Ectodermal cell (in vitro differentiated cells): ENCODE measurements around the gene CSHL1. TPM values are rescaled to one million over a fixed set of nuclear protein-coding genes. Genes with fewer than 3 reads are reported as not detected.

Experiments used
- H3K27ac ChIP-seq: 2 replicates; pipeline ENCODE4 v1.7.0; 2013; ENCODE audit warnings: mild to moderate bottlenecking, low read depth, low read length; ENCODE audit not compliant: insufficient read depth, poor library complexity, severe bottlenecking
- H3K27me3 ChIP-seq: 2 replicates; pipeline ENCODE4 v1.7.0; 2013; ENCODE audit warnings: mild to moderate bottlenecking, low read length; ENCODE audit not compliant: insufficient read depth, control insufficient read depth, poor library complexity, severe bottlenecking
- H3K36me3 ChIP-seq: one replicate; pipeline ENCODE4 v1.7.0; 2013; ENCODE audit warnings: low read length; ENCODE audit not compliant: control insufficient read depth, insufficient read depth
- H3K4me1 ChIP-seq: one replicate; pipeline ENCODE4 v1.7.0; 2013; ENCODE audit warnings: low read length; ENCODE audit not compliant: control insufficient read depth, insufficient read depth
- H3K4me3 ChIP-seq: 2 replicates; pipeline ENCODE4 v1.7.0; 2013; ENCODE audit warnings: low read depth, low read length, control low read depth; ENCODE audit not compliant: insufficient read depth
- H3K9me3 ChIP-seq: 2 replicates; pipeline ENCODE4 v1.7.0; 2013; ENCODE audit warnings: mild to moderate bottlenecking, low read length, moderate library complexity; ENCODE audit not compliant: control insufficient read depth
- WGBS, 2 experiments: methylation state at CpG; one replicate each; pipeline ENCODE4 v1.1.7; 2013; ENCODE audit warnings: missing lambda C conversion rate in 2 of 2; 5-methylcytosine and 5-hydroxymethylcytosine counted together
- polyA plus RNA-seq, 4 experiments: library from polyadenylated mRNA; stranded (reverse); fragments of 50-300 nt; gene quantifications; one replicate each; pipeline ENCODE4 v1.2.3, GENCODE V29; 2013

CSHL1 gene
- not detected for polyA plus RNA-seq (2013, experiment 1 of 4)
- not detected for polyA plus RNA-seq (2013, experiment 2 of 4)
- polyA plus RNA-seq (2013, experiment 3 of 4): not detected
- polyA plus RNA-seq (2013, experiment 4 of 4): not detected

DNA sequence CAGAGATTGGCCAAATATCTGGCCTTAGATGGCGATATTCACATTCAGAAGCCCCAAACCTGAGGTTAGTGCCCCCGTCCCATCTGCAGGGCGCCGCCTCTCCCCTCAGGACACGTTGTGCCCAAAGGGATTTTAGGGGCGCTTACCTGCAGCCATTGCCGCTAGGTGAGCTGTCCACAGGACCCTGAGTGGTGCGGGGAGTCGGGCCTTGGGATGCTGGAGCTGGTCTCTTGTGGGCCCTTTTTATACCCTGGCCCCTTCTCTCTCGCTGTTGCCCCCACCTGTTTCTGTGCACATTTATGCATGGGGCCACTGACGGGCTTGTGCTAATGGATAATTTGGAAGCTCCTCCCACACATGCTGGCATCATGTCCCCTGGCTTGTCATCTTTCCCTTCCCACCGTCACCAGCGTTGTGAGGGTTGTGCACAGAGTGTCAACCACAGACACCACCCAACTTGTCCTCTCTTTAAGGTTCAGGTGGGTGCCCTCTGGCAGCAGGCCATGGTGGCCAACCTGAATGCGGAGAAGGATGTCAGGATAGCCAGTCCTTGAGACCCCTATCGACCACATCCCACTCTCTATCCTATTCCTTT is at the start of gene CSHL1:
TSS of gene CSHL1 (minus strand) at position 218 of the 595 bp plus-strand sequence. CDS start at position 156, 62 bp downstream.
- Histone ChIP-seq H3K27me3 (no peaks in the 10 kb centered on the region), H3K4me3 (no peak within 1 kb of the TSS), H3K9me3 (no peaks in the 10 kb centered on the region), H3K4me1 (no peaks in the 10 kb centered on the region), H3K27ac (no peak within 1 kb of the TSS), H3K36me3 (no peaks in the 10 kb centered on the region)
- WGBS, 2 experiments: 79 to 87% methylated on average over 13 to 15 of the region's 15 CpGs

- H3K4me3 ChIP-seq: no peak overlapping the region
- peaks cover 11% of the 10 kb centered on the region for H3K4me1 ChIP-seq
- no peaks in the 10 kb centered on the region for H3K27me3 ChIP-seq
- no peaks in the 10 kb centered on the region for H3K36me3 ChIP-seq
- 35 to 37% methylated on average over 7 of the region's 7 CpGs for WGBS, 2 experiments
- no peak overlapping the region for H3K27ac ChIP-seq
- H3K9me3 ChIP-seq: no peaks in the 10 kb centered on the region
Measured at GRCh38 chr17:63960430-63960829, 49.4 kb upstream of the CSHL1 start.

DNA sequence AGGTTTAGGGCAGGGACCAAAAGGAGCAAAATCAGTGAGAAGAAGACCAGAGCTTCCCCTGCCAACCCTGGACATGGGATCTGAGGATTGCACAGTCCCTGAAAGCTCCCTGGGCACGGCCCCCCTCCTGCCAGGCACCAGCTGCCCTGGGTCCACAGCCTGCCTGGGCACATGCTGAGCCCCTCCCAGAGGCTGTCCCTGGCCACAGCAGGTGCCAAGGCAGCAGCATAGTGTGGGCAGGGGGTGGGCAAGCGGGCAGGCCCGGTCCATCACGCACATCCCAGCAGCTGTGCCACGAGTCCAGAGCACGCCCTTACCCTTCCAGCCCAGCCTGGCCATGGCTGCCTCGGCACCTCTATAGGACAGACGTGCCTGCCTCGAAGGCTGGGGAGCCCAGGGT is 48.9 kb upstream of the CSHL1 start:
- no peak overlapping the region for H3K4me3 ChIP-seq
- H3K9me3 ChIP-seq: no peaks in the 10 kb centered on the region
- WGBS, 2 experiments: 81 to 83% methylated on average over 9 of the region's 9 CpGs
- no peak overlapping the region for H3K27ac ChIP-seq
- peaks cover 11% of the 10 kb centered on the region for H3K4me1 ChIP-seq
- no peaks in the 10 kb centered on the region for H3K27me3 ChIP-seq
- H3K36me3 ChIP-seq: no peaks in the 10 kb centered on the region

DNA sequence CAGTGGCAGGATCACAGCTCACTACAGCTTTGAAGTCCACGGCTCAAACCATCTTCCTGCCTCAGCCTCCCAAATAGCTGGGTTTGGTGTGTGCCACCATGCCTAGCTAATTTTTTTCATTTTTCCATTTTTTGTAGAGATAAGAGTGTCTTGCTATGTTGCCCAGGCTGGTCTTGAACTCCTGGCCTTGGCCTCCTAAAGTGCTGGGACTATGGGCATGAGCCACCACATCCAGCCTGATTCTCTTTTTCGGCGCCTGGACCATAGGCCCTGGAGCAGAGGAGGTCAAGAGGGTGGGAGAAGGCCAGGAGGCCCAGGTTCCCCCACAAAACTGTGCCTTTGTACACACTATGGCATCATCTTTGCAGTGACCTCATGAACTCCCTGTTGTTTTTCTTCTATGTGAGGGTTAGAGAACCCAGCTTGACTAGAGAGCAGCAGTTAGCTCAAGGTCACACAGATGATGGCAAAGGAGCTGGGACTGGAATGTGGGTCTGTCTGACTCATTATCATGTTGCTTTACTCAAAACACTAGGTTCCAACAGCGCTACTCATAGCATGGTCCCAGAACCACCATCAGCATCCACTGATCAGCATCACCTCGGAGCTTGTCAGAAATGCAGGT is 45.4 kb upstream of the CSHL1 start:
- H3K4me3 ChIP-seq: no peak overlapping the region
- H3K4me1 ChIP-seq: peaks cover 6% of the 10 kb centered on the region
- H3K36me3 ChIP-seq: no peaks in the 10 kb centered on the region
- no peaks in the 10 kb centered on the region for H3K9me3 ChIP-seq
- H3K27ac ChIP-seq: no peak overlapping the region
- 87 to 95% methylated on average over 5 of the region's 5 CpGs for WGBS, 2 experiments
- H3K27me3 ChIP-seq: no peaks in the 10 kb centered on the region

- Histone ChIP-seq H3K9me3 (no peaks in the 10 kb centered on the region), H3K27ac (no peak overlapping the region), H3K36me3 (no peaks in the 10 kb centered on the region), H3K4me3 (no peak overlapping the region), H3K4me1 (peaks cover 2% of the 10 kb centered on the region), H3K27me3 (no peaks in the 10 kb centered on the region)
- 89 to 90% methylated on average over 4 of the region's 4 CpGs for WGBS, 2 experiments
Measured at GRCh38 chr17:63955791-63956190, 44.7 kb upstream of the CSHL1 start.

- no peak overlapping the region for H3K27ac ChIP-seq
- no peaks in the 10 kb centered on the region for H3K36me3 ChIP-seq
- no peaks in the 10 kb centered on the region for H3K27me3 ChIP-seq
- H3K4me3 ChIP-seq: no peak overlapping the region
- peaks cover 2% of the 10 kb centered on the region for H3K4me1 ChIP-seq
- no peaks in the 10 kb centered on the region for H3K9me3 ChIP-seq
- WGBS, 2 experiments: 92% methylated on average over 11 of the region's 11 CpGs
Measured at GRCh38 chr17:63955232-63955631, 44.2 kb upstream of the CSHL1 start.

- 83 to 88% methylated on average over 11 of the region's 11 CpGs for WGBS, 2 experiments
- no peak overlapping the region for H3K4me3 ChIP-seq
- H3K27me3 ChIP-seq: no peaks in the 10 kb centered on the region
- H3K27ac ChIP-seq: no peak overlapping the region
- H3K36me3 ChIP-seq: no peaks in the 10 kb centered on the region
- H3K9me3 ChIP-seq: no peaks in the 10 kb centered on the region
- peaks cover 2% of the 10 kb centered on the region for H3K4me1 ChIP-seq
Measured at GRCh38 chr17:63954402-63955063, 43.5 kb upstream of the CSHL1 start.

DNA sequence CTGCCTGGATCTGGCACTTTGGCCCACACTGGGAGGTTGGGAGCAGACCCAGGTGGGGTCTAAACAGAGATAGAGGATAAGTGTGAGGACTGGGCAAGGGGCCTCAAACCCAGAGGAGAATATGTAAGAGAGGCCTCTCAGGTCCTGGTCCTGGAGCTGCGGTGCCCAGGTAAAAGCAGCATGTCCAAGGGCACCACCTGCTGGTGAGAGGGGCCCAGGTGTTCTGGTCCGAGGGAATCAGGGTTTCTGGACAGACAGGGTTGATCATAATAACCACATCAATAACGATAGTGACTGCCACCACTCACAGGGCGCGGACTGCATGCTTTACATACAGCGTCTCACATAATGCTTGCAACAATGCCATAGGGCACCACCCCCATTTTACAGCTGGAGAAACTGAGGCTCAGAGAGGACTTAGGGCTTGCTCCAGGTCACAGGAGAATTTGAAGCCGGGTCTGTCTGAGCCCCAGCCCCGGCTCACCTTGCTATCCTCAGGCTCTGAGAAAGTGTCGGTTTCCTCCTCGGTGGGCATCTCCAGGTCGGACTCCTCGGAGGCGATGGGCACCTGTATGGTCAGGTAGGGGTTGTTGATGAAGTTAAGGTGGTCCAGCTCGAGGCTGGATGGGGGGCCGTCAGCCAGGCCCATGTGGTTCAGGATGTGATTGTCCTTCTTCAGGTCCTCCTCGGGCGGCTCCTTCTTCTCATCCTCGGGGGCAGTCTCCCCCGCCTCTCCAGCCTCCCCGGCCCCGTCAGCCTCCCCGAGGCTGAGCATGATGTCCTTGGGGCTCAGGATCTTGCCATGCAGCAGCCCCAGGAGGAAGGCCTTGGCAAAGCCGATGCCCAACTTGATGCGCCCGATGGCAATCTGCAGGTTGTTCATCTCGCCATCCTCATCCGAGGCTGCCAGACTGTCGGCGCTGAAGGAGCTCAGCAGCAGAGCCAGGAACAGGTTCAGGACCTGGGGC is 40.2 kb upstream of the CSHL1 start:
- Histone ChIP-seq H3K4me1 (peaks cover 2% of the 10 kb centered on the region), H3K36me3 (no peaks in the 10 kb centered on the region), H3K4me3 (no peak overlapping the region), H3K27me3 (no peaks in the 10 kb centered on the region), H3K27ac (no peak overlapping the region), H3K9me3 (no peaks in the 10 kb centered on the region)
- WGBS, 2 experiments: 91% methylated on average over 29 of the region's 29 CpGs

DNA sequence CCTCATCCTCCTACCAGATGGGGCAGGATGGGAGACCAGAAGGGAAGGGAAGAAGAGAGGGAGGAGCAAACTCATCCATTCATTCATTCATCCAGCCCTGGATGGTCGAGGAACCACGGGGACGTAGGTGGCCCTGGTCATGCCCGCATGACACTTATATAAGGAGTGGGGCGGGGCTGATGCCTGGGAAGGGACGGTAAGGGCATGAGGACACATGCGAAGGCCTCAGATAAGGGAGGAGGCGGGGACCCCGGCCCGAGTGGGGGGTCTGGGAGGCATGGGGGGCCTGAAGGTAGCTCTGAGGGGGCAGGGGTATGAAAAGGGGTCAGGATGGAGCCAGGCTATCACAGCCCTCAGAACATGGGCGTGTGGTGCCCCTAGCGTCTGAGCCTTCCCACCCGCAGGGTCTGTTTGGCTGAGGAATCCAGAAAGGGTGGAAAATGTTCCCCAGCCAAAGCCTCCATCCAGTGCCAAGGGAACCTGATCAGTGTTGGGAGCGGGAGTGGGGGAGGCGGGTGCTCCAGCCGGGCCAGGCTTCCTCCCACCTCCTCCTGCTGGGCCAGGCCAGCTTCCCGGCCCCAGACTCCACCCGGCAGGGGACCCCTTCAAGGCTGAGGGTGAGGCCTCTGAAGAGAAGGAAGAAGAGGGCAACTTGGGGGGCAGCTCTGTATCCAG is 38.7 kb upstream of the CSHL1 start:
- Histone ChIP-seq H3K36me3 (no peaks in the 10 kb centered on the region), H3K9me3 (no peaks in the 10 kb centered on the region), H3K4me1 (peaks cover 2% of the 10 kb centered on the region), H3K27me3 (no peaks in the 10 kb centered on the region), H3K27ac (no peak overlapping the region), H3K4me3 (no peak overlapping the region)
- WGBS, 2 experiments: 87 to 89% methylated on average over 18 of the region's 18 CpGs
